RWPE1 (cell line): ENCODE measurements around the gene NBAS.

Experiments
- CTCF ChIA-PET: fragments of 350-600 bp; sonication (Branson Sonifier 250); formaldehyde crosslinking; extraction: SDS; loops from one replicate; lab custom pipeline; 2021; lab: Yijun Ruan, JAX
- POLR2A ChIA-PET: fragments of 400-600 bp; formaldehyde crosslinking; extraction: SDS; loops from one replicate; lab custom pipeline; 2020; ENCODE audit warnings: antibody characterized with exemption; ENCODE audit not compliant: low non-redundant PET; lab: Yijun Ruan, JAX
- DNase-seq: peaks from one replicate; pipeline ENCODE4 v3.0.0; 2012; ENCODE audit warnings: low spot score
- H3K27ac ChIP-seq: fragments of 450-650 bp; 2 replicates; pipeline ENCODE4 v1.5.1; 2017
- TF ChIP-seq, protein P1 (sequence below): fragments of 450-650 bp; conservative IDR thresholded peaks from 2 replicates; pipeline ENCODE4 v1.5.1; 2017; ENCODE audit warnings: low read depth, mild to moderate bottlenecking

NBAS gene

DNA sequence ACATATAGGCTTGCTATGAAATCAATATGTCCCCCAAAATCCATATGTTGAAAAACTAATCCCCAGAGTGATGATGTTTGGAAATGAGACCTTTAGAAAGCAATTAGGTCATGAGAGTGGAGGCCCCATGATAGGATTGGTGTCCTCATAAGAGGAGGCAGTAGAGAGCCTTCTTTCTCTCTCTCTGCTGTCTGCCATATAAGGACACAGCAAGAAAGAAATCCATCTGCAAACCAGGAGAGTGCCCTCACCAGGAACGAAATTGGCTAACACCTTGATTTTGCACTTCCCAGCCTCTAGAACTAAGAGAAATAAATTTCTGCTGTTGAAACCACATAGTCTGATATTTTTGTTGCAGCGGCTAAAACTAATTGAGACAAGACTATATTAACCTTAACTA, 89.5 kb downstream of the NBAS start:
- POLR2A ChIA-PET: no interaction called here
- no peak for DNase-seq

DNA sequence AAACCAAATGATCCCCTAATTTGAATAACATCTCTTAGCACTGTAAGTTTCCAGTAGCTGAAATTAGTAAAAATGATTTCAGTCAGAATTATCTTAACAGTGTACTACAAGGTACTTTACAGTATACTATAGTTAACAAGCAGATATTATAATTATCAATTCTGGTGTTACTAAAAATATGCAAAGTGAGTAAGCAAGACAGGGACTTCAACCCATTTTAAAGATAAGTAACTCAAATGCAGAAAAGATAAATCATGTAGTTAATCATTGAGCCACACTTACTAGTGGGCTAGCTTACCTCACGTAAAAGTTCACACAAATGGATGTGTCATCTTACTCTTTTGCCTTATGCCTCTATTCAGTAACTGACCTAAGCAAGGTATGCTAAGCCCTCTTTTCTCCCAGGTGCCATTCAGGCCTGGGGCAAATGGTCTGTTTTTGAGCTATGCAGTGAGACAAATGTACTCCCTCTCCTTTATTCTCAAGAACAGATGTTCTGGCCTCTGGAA, 101.0 kb downstream of the NBAS start:
- no peak overlapping the region for H3K27ac ChIP-seq
- TF ChIP-seq, protein P1, sequence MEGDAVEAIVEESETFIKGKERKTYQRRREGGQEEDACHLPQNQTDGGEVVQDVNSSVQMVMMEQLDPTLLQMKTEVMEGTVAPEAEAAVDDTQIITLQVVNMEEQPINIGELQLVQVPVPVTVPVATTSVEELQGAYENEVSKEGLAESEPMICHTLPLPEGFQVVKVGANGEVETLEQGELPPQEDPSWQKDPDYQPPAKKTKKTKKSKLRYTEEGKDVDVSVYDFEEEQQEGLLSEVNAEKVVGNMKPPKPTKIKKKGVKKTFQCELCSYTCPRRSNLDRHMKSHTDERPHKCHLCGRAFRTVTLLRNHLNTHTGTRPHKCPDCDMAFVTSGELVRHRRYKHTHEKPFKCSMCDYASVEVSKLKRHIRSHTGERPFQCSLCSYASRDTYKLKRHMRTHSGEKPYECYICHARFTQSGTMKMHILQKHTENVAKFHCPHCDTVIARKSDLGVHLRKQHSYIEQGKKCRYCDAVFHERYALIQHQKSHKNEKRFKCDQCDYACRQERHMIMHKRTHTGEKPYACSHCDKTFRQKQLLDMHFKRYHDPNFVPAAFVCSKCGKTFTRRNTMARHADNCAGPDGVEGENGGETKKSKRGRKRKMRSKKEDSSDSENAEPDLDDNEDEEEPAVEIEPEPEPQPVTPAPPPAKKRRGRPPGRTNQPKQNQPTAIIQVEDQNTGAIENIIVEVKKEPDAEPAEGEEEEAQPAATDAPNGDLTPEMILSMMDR: no peak
- no peak for DNase-seq
- CTCF ChIA-PET: no interaction called here
- POLR2A ChIA-PET: no interaction called here

More for the DNA sequence above, 89.5 kb downstream of the NBAS start:
- CTCF ChIA-PET: no interaction called here
- TF ChIP-seq, protein P1: no peak
- H3K27ac ChIP-seq: no peak overlapping the region

DNA sequence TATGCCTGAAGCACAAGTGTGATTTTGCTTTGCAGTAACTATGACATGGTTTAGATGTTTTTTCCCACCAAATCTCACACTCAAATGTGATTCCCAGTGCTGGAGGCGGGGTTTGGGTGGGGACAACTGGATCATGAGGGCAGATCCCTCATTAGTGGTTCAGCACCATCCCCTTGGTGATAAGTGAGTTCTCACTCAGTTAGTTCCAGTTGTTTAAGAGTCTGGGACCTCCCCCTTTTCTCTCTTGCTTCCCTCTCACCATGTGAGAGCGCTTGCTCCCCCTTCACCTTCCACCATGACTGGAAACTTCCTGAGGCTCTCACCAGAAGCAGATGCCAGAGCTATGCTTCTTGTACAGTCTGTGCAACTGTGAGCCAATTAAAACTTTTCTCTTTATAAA, 102.9 kb downstream of the NBAS start:
- CTCF ChIA-PET: no interaction called here
- no peak for DNase-seq
- POLR2A ChIA-PET: no interaction called here
- TF ChIP-seq, protein P1: no peak
- H3K27ac ChIP-seq: no peak overlapping the region

DNA sequence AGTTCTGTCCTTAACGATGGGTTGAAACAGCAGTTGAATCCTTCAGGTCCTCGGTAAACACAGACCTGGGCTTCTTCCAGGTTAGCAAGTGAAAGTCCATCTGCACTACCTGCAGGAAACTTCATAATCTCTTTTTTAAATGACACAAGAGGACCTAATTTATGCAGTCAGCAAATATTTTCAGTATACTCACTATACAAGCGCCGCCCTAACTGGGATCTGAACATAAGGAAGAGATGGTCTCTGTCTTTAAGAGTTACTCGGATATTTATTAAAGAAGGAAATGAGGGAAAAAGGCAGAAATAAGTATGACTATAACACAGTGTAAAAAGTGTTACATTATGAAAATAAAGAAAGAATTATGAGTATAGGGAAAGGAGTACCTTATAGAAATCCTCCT, 103.3 kb downstream of the NBAS start:
- no peak for DNase-seq
- no peak overlapping the region for H3K27ac ChIP-seq
- CTCF ChIA-PET: no interaction called here
- TF ChIP-seq, protein P1: no peak
- POLR2A ChIA-PET: no interaction called here

DNA sequence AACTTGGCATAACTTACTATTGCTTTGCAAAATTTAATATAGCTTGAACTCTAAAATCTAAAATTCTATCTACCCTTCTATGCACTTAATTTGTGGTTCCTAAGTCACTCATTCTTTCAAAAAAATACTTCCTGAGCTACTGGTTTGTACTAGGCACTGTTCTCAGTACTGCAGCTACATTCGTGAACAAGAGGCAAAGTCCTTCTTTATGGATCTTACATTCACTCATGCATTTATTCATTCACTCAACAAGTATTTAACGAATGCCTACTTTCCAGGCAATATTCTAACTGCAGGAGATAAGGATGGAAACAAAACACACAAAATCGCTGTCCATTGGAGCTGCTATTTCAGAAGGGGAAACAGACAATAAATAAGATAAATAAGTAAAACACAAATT, 104.8 kb downstream of the NBAS start:
- POLR2A ChIA-PET: no interaction called here
- H3K27ac ChIP-seq: no peak overlapping the region
- TF ChIP-seq, protein P1: no peak
- no peak for DNase-seq
- CTCF ChIA-PET: no interaction called here

DNA sequence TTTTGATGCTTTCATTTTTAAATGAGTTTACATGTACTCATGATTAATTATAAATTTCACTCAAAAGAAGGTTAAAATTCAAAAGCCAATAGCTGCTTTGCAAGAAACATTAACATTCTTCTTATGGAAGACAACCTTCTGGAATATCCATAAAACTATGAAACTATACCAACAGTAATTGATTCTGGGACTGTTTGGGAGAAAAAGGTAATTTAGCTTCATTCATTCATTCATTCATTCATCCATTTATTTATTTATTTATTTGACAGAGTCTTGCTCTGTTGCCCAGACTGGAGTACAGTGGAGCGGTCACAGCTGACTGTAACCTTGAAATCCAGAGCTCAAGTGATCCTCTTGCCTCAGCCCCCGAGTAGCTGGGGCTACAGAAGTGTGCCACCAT, 110.3 kb downstream of the NBAS start:
- H3K27ac ChIP-seq: no peak overlapping the region
- POLR2A ChIA-PET: no interaction called here
- no peak for DNase-seq
- TF ChIP-seq, protein P1: no peak
- CTCF ChIA-PET: no interaction called here
